Daoy (cell line): ENCODE results near the gene VPS11. TPM values are rescaled to one million over a fixed set of nuclear protein-coding genes. Genes with fewer than 3 reads are reported as not detected.

Experiments
- DNase-seq: peaks from one replicate; pipeline ENCODE4 v3.0.0-alpha.2; 2015; ENCODE audit warnings: low read depth
- total RNA-seq: library from RNA; depleted of rRNA; stranded (reverse); fragments of >200 nt; shearing (Covaris generic); gene quantifications from 2 replicates; pipeline ENCODE4 v1.2.3, GENCODE V29; 2014

Gene VPS11
- total RNA-seq, 1 experiment from 2014 or later, result 10.3 TPM

DNA sequence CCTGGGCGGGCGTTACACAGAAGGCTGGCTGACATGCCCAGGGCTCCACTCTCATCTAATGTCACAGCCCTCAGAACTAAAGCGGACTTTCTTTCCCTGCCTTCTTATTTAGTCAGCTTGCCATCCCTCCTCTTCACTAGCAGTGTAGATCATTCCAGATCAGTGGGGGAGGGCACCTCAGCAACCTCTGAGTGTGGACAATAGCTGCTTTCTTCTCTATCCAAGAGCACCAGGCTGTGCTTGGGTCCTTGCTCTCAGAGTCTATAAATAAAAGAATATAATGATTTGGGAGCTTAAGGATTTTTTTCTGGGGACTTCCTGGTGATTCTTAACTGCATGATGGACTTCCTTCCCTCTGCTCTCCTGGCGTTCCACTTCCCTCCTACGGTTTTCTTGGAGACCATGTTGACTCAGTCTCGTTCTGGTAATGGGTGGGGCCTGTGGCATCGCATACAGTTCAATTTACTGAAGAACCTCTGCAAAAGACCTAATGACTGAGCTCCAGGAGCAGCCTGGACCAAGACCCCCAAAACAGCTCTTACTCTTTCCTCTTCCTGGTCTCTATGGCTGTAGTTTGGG, 14.2 kb downstream of the VPS11 start:
- no peak for DNase-seq

- peak; percentile 96 for DNase-seq
These were observed 17.2 kb downstream of the VPS11 start, which contains the start of gene HMBS for GRCh38 chr11:119084663-119085436. Gene HMBS (plus strand): TSS chr11:119084881. CDS start chr11:119085034, 153 bp downstream.

DNA sequence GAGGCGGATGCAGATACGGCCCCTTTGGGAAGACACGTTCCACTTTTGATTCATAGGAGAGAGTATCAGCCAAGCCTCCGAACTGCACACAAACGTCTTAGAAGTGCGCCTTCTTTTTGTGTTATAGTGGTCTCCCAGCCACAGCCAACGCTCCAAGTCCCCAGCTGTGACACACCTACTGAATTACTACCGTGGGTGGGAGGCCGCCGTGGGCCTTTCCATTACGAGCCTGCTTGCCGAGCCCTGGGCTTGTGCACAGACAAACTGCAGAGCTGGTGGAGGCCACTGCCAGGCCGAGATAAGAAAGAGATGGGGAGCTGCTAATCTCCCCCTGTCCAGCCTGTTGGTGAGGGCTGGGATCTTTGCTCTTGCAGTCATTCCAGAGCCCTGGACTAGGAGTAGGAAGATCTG, 17.8 kb downstream of the VPS11 start:
- no peak for DNase-seq

DNA sequence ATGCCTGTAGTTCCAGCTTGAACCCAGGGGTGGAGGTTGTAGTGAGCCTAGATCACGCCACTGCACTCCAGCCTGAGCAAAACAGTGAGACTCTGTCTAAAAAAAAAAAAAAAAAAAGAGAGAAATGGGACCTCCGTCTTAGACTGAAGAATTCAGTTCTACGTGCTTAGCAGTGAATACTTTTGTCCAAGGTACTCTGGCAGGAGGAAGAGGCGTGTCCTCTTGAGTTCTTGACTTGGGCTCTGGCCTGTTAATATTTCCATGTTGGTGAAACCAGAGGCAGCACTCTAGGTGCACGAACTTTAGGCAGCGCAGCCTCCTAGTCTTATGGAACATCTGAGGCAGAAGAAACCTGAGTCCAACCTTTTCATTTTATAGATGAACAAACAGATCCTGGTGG, 19.5 kb downstream of the VPS11 start:
- no peak for DNase-seq

GRCh38 chr11:119087747-119088241, 20.2 kb downstream of the VPS11 start:
- no peak for DNase-seq

GRCh38 chr11:119088406-119088805, 20.8 kb downstream of the VPS11 start:
- DNase-seq, result no peak

DNA sequence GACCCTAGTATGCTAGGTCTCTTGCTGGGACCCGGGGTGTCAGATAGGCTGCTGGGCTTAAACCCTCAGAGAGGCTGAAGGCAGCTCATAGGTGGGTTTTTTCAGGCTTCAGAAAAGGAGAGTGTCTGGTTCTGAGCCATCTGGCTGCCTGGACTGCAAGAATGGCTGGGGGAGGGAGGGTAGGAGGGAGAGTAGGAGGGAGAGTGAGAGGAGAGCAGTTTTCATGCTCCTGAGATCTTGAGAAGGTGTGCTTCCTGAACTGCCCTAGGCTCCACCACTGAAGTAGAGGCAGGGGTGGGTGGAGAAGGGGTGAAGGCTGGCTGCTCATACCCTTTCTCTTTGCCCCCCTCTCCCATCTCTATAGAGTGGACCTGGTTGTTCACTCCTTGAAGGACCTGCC, 21.7 kb downstream of the VPS11 start:
- DNase-seq, result no peak

DNA sequence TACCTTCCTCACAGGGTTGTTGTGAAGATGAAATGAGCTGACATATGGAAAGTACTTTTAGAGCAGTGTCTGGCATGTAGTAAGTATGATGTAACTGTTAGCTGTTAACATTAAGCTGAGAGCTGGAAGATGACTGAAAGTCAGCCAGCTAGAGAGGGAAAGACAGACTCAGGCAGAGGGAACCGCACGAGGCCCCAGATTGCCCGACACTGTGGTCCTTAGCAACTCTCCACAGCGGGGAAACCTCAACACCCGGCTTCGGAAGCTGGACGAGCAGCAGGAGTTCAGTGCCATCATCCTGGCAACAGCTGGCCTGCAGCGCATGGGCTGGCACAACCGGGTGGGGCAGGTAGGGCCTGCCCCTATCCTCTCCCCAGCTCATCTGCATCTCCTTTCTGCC, 23.6 kb downstream of the VPS11 start:
- no peak for DNase-seq

GRCh38 chr11:119091966-119092879, 24.6 kb downstream of the VPS11 start:
- DNase-seq, result no peak

GRCh38 chr11:119092880-119093842, 25.5 kb downstream of the VPS11 start:
- no peak for DNase-seq

DNA sequence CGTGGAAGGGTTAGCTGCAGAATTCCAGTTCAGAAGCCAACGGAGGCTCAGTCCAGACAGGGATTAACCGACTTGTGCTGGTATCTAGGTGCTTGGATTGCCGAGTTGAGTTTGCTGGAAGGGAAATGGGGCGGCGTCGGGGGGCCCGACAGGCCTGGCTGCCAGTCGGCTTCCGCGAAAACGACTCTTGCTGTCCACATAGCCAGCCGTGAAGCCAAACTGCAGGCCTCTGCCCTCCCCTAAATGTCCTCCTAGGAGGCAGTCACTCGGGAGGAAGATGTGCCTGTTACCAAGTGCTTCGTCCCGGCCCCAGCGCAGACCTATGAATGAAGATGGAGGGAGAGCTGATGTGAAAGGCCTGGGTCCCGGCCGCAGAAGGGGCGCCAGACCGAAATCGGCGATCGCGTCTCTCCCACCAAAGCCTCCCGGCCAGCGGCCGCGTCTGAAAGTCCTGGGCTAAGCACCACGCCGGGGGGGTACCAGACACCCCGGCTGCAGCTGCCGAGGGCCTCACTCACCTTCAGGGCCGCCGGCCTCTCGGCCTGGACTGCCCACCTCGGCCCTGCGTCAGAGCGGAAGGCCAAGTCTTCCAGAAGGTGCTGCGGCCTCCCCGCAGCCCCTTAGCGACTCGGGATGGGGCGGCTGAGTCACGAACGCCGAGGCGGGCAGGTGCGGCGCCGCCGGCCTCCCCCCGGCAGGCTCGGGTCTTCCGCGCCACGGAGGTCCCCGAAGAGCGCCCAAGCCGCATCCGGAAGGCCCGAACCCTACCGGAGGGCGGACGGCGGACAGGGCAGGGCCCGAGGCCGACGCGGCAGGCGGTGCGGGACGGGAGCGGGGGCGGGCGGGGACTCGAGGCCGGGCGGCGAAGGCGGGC, 26.6 kb downstream of the VPS11 start:
- peak; percentile 41 for DNase-seq

DNA sequence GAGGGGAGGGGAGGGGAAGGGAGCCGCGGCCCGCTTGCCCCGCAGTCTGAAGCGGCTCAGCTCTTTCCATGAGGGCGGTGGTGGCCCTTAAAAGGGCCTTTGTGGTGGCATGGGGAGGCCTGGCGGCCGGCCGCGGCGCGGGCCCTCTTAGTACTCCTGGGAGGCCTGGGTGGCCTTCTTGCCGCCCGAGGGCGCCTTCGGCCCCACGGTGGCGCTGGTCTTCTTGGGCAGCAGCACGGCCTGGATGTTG, 27.1 kb downstream of the VPS11 start:
- DNase-seq, result peak; percentile 84

DNA sequence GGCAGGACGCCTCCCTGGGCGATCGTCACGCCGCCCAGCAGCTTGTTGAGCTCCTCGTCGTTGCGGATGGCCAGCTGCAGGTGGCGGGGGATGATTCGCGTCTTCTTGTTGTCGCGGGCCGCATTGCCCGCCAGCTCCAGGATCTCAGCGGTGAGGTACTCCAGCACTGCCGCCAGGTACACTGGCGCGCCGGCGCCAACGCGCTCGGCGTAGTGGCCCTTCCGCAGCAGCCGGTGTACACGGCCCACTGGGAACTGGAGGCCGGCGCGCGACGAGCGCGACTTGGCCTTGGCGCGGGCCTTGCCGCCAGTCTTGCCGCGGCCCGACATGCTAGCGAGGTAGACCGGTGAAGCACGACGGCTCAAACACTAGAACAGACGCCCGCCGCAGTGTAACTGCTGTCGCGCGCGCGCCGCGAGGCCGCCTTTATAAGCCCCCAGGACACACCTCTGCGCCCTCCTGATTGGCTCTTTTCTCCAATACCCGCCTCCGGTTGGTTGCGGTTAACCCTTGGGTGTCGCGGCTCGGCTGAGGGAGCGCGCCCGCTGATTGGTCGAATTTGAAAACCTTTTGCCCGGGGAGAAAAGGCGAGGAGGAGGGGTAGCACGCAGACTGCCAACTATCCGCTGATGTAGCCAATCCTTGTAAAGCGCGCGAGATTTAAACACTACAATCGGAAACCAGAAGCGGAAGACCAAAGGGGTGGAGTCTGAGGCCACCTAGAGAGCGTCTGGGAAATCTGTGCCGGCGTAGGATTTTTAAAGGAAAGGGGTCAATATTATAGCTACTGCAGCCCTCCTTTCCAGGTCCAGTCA, 27.7 kb downstream of the VPS11 start:
- DNase-seq, result peak; percentile 98

- no peak for DNase-seq
These were observed 32.1 kb downstream of the VPS11 start for GRCh38 chr11:119099711-119100110.

DNA sequence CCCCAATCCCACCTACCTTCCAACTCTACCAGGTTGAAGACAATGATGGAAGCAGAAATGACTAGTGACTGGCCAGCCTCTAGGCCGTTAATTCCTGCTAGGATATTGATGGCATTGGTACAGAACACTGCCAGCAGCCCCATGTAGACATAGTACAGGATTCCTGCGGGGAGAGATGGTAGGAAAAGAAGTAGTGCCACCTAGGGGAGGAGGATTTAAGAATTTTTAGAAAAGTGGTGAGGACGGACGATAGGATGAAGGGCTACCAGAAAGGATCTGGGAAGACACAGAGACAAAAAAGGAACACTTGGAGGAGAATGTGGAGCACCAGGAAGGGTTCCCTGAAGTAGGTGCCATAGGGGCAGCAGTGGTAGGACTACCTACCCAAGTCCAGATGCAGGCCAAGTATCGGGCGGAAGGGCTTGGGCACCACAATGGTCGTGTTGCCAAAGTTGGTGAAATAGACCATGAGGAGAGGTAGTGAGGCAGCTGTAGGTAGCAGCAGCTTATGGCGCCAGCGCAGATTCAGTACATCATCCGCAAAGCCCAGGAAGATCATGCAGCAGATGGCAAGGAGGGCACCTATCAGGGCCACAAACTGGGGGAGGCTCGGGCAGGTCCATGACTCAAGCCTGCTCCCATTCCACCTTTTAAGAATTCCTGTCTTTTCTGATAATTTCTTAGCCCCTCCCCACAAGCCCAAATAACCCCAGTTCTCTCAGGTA, 32.8 kb downstream of the VPS11 start:
- DNase-seq, result peak; percentile 21

DNA sequence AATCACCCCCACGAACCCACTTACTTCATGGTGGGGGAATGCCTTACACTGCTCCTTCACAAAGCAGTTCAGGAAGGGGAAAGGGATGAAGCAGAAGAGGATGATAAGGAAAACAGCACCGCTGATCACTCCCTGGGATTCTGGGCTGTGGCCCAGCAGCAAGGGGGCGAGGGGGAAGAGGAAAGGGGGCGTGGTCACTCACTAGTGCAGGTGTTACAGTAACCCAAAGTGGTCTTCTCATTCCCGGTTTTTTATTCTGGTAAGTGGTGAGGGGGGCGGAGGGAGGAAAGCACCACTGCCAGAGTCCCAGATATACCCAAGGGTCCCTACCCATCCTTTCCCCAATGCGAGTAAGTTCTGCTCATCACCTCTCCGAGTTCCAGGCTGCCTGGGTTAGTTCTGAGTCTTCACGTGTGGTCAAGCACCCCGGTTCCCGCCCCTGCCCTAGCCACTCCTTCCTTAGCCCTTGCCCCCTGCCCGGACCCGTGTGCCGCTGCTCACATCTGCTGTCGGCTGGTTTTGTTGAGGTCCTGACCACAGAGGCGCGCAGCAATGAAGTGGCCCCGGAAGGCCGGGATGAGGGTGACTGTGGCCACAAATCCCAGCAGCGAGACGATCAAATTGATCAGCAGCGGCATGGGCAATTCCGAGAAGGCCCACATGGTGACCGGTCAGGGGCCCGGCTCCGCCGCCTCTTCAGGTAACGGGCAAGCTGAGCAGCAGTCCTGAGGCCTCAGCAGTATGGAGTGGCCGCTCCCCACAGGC, 33.6 kb downstream of the VPS11 start:
- peak; percentile 30 for DNase-seq

GRCh38 chr11:119101759-119102423, 34.3 kb downstream of the VPS11 start, which contains the start of gene DPAGT1:
Gene DPAGT1 (minus strand): TSS chr11:119101853. CDS start chr11:119101655, 198 bp downstream.
- DNase-seq, result peak; percentile 96
